Measurements from ENCODE around the gene IRX6.

Gene IRX6

DNA sequence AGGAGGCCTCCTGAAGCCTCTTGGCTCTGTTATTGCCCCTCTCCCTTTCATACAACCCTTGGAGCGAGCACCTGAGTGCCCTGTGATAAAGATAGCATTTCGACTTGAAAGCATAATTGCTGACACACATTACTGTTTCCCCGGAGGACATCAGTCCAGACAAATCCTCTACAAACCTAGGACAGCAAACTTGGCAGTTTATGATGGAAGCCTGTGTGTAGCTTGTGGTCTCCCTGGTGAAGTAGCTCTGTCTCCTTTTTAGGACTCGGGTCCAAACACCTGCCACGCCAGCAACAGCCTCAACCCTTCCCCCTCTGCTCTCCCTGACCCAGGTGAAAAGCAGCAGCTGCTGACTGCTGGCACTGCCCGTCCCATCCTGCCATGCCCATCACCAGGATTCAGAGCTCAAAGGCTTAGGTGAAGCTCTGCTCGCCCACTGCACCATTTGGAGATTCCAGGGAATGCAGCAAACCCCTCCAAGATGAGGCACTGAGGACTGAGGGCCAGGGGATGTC is 55.9 kb downstream of the IRX6 start:
- TF ChIP-seq ELF4 (IDR thresholded peaks at IDR 0.05) (no peak), ZNF384 (IDR thresholded peaks at IDR 0.05) (no peak), PKNOX1 (IDR thresholded peaks at IDR 0.05) (no peak), NFRKB (IDR thresholded peaks at IDR 0.05) (no peak), L3MBTL2 (conservative IDR thresholded peaks at IDR 0.05) (no peak), FOXM1 (IDR thresholded peaks at IDR 0.05; ENCODE audit: borderline replicate concordance) (no peak), BHLHE40 (IDR thresholded peaks at IDR 0.05; ENCODE audit: borderline replicate concordance) (no peak), FOXK2 (IDR thresholded peaks at IDR 0.05) (no peak), SP1 (IDR thresholded peaks at IDR 0.05) (no peak), SUZ12 (IDR thresholded peaks at IDR 0.05) (no peak)
- POLR2A ChIA-PET: no interaction called here
- no peak for DNase-seq (ENCODE audit: extremely low spot score)
- CTCF ChIA-PET: interaction anchor here (1.3 kb wide), 1 partner anchor 11 kb away, joined by 3 read pairs; no protein-coding TSS in a partner anchor
